Colonic mucosa (tissue), 4 donors: Measurements from ENCODE around the gene BMP8B. TPM values are rescaled to one million over a fixed set of nuclear protein-coding genes. Genes with fewer than 3 reads are reported as not detected.

ENCODE experiments used
- DNase-seq: peaks from one replicate; pipeline ENCODE4 v3.0.0-alpha.2; 2020
- H3K27ac ChIP-seq: fragments of 200-600 bp; one replicate; pipeline ENCODE4 v1.8.0; 2021
- H3K27me3 ChIP-seq: fragments of 200-600 bp; one replicate; pipeline ENCODE4 v1.8.0; 2021
- H3K36me3 ChIP-seq: fragments of 200-600 bp; one replicate; pipeline ENCODE4 v1.8.0; 2021
- H3K4me1 ChIP-seq: fragments of 200-600 bp; one replicate; pipeline ENCODE4 v1.8.0; 2021; ENCODE audit warnings: mild to moderate bottlenecking
- H3K4me3 ChIP-seq: fragments of 200-600 bp; one replicate; pipeline ENCODE4 v1.8.0; 2021
- H3K9ac ChIP-seq, 2 donors: one replicate each; pipeline ENCODE4 v1.7.0; 2013; ENCODE audit warnings: control low read depth in 2 of 2, low read depth in 2 of 2, low read length in 2 of 2
- H3K9me3 ChIP-seq: fragments of 200-600 bp; one replicate; pipeline ENCODE4 v1.8.0; 2021
- CTCF ChIP-seq: fragments of 200-600 bp; IDR thresholded peaks from one replicate; pipeline ENCODE4 v1.8.0; 2022; ENCODE audit warnings: antibody characterized with exemption, mild to moderate bottlenecking
- intact Hi-C: fragments of 100-400 bp; cut with DNase I; formaldehyde crosslinking; loops from one replicate; pipeline ENCODE4 v1.14.1; 2022
- total RNA-seq, 2 donors: library from RNA; stranded (reverse); fragmentation: NEBNext Ultra II Directional in 1 of 2; extraction: Animal tissue kit (Norgen Biotek cat#: 25700) in 1 of 2; gene quantifications; one replicate each; pipeline ENCODE4 v1.2.1, GENCODE V29; 2021
- donor health status: healthy.
- donor health status: DM: no; HTN: no; CAD: no.
- donor health status: DM: no; HTN: no; CAD: no.

The BMP8B gene
- total RNA-seq, 2 donors from 2014 or later: 4.9 TPM

GRCh38 chr1:39754906-39755504 lies 33.7 kb downstream of the BMP8B start:
- H3K4me3 ChIP-seq: no peak overlapping the region
- no peaks in the 10 kb centered on the region for H3K4me1 ChIP-seq
- peaks cover 5% of the 10 kb centered on the region for H3K36me3 ChIP-seq
- no peaks in the 10 kb centered on the region for H3K9me3 ChIP-seq
- intact Hi-C loops: no loop called here
- H3K27me3 ChIP-seq: no peaks in the 10 kb centered on the region
- DNase-seq: no peak
- H3K27ac ChIP-seq: no peak overlapping the region
- TF ChIP-seq CTCF: no peak
- H3K9ac ChIP-seq: no peak overlapping the region

- DNase-seq: no peak
- Histone ChIP-seq H3K9ac (no peak overlapping the region), H3K4me1 (no peaks in the 10 kb centered on the region), H3K4me3 (no peak overlapping the region), H3K36me3 (peaks cover 8% of the 10 kb centered on the region), H3K9me3 (no peaks in the 10 kb centered on the region), H3K27ac (no peak overlapping the region), H3K27me3 (no peaks in the 10 kb centered on the region)
- intact Hi-C loops: no loop called here
- no peak for TF ChIP-seq CTCF
Observed at GRCh38 chr1:39754026-39754570, 34.6 kb downstream of the BMP8B start.

GRCh38 chr1:39753132-39754025 lies 35.3 kb downstream of the BMP8B start:
- Histone ChIP-seq H3K27ac (no peak overlapping the region), H3K4me1 (no peaks in the 10 kb centered on the region), H3K9me3 (no peaks in the 10 kb centered on the region), H3K27me3 (no peaks in the 10 kb centered on the region), H3K9ac (no peak overlapping the region), H3K36me3 (peaks cover 12% of the 10 kb centered on the region), H3K4me3 (no peak overlapping the region)
- intact Hi-C loops: no loop called here
- DNase-seq: no peak
- no peak for TF ChIP-seq CTCF

- H3K4me1 ChIP-seq: no peaks in the 10 kb centered on the region
- DNase-seq: no peak
- peaks cover 17% of the 10 kb centered on the region for H3K36me3 ChIP-seq
- H3K27me3 ChIP-seq: no peaks in the 10 kb centered on the region
- no peak overlapping the region for H3K27ac ChIP-seq
- no peaks in the 10 kb centered on the region for H3K9me3 ChIP-seq
- no peak overlapping the region for H3K4me3 ChIP-seq
- TF ChIP-seq CTCF: no peak
- H3K9ac ChIP-seq: no peak overlapping the region
- intact Hi-C loops: no loop called here
Observed at GRCh38 chr1:39752703-39753102, 36.0 kb downstream of the BMP8B start.

- Histone ChIP-seq H3K9ac (no peak overlapping the region), H3K4me3 (no peak overlapping the region), H3K36me3 (peaks cover 19% of the 10 kb centered on the region), H3K9me3 (no peaks in the 10 kb centered on the region), H3K27me3 (no peaks in the 10 kb centered on the region), H3K27ac (no peak overlapping the region), H3K4me1 (no peaks in the 10 kb centered on the region)
- DNase-seq: no peak
- intact Hi-C loops: no loop called here
- no peak for TF ChIP-seq CTCF
Observed at GRCh38 chr1:39751595-39751994, 37.1 kb downstream of the BMP8B start.
